Melanocyte of skin (primary cell): ENCODE results near the gene STX1B. TPM values are rescaled to one million over a fixed set of nuclear protein-coding genes. Genes with fewer than 3 reads are reported as not detected.

ENCODE experiments used
- small RNA-seq, 2 donors: library from RNA; depleted of rRNA; stranded (forward); fragments of <200 nt; gene quantifications; one replicate each; pipeline ENCODE3, GENCODE V24; 2012
- total RNA-seq, 2 donors: library from RNA; depleted of rRNA; stranded (reverse); fragments of >200 nt; gene quantifications; 2 replicates each; pipeline ENCODE4 v1.2.3, GENCODE V29; 2012

Gene STX1B
- total RNA-seq, result 1 to 10 TPM in 1 of 2 donors, under 1 TPM in 1; 0.67 to 3.1 TPM

DNA sequence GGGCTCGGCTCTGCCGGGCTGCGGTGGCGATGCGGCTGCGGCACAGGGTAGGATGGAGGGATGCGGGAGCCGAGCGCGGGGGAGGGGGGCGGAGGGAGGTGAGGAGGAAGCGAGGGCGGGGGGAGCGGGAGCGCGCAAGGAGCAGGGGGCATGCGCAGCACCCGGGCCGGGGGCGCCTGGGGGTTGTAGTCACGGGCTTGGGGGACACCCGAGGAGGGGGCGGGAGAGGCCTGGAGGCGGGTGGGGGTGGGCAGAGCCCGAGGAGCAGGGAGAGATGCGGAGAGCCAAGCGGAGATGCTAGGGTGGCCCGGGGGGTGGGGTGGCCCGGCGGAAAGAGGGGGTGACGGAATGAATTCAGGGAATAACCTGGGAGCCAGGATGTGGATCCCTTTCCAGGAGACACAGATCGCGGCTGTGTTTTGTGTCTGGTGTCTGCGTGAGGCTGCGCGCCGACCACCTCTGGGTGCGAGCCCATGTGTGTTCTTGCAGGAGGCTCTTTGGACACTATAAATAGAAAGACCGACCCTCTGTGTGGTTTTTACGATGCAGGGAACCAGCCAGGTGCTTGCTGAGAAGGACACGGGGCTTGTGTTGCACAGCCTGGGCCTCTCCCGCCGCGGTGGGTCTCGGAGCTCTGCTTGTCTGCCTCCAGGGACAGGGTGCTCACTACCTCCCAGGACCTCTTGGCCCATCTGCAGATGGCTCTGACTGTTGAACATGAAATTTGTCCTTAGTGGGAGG, at the start of gene STX1B:
Gene STX1B (minus strand): TSS at position 54 of the 741 bp plus-strand sequence. CDS start 242 bp downstream, outside the sequence.

GRCh38 chr16:31032736-31033708, 22.6 kb upstream of the STX1B start, which contains the start of gene STX4:
Gene STX4, plus strand, starts transcription at chr16:31033558. Its CDS starts 248 bp downstream, at chr16:31033806.

GRCh38 chr16:30984669-30985400, 25.6 kb downstream of the STX1B start, which contains the start of gene HSD3B7:
Gene HSD3B7, plus strand, starts transcription at chr16:30985207. Its CDS starts 452 bp downstream, at chr16:30985659.

DNA sequence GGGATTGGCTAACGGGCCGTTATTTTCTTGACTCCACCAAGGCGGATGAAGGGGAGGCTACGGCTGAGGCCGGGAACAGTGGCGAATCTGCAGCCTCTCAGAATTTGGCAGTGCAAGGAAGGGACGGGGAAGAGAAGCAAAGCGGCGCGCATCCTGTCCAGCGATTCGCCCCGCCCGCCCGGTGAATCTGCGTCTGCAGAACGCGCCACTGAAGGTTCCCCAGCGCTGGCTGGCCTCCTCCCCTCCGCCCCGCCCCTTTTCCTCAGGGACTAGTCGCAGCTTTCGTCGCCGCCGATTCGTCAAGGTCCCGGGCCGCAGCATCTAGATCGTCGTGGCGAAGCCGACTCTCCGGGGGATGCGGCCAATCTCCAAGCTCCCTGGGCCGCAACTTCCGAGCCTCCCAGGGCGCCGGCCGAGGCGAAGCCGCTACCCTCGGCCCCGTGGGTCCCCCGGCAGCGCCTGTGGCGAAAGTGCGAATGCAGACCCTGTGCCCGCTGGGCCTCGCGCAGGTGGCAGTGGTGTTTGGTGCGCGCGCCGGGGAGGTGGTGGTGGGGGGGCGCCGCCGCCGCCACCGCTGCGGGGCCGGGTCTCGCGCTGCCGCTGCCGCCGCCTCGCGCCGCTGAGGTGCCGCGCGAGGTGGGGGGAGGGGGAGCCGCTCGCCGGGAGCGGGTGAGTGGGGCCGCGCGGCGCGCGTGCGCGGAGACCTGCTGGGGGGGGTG, 52.8 kb downstream of the STX1B start, which contains the start of gene SETD1A:
Gene SETD1A (plus strand): TSS at position 299 of the 719 bp plus-strand sequence. CDS start 978 bp downstream, outside the sequence.

DNA sequence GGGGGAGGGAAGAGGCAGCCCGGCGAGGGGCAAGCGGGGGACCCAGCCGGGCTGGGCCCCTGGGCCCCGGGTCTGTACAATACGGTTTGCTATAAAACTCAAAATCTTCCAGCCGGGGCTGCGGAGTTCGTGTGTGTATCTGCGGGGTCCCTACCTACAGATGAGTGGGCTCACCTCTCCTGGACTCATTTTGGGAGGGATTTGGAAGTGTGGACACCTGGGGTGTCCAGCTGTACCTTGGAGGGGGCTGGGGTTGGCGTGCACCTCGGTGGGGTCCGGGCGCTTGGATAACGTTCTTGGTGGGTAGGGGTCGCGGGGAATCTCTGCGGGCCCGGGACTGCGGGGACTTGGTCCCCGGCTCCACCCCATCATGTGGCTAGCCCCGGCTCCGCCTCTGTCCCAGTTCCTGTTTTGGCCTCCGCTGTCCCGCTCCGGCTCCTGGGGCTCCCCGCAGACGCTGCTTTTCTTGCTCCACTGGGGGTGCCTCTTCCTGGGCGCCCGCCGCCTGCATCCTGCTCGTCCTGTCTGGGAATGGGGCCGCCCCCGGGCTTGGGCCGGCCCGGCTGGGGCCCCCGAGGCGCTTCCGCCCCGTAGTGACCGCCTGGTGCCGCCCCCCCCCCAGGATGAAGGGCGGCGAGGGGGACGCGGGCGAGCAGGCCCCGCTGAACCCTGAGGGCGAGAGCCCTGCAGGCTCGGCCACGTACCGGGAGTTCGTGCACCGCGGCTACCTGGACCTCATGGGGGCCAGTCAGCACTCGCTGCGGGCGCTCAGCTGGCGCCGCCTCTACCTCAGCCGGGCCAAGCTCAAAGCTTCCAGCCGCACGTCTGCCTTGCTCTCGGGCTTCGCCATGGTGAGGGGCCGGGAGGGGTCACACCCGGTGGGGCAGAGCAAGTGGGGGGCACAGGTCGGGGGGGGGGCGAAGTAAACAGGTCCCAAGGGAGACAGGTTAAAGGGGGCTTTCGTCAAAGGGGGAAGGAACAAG, 61.5 kb downstream of the STX1B start, which contains the start of gene ORAI3:
Gene ORAI3 (plus strand): TSS at position 402 of the 983 bp plus-strand sequence. CDS start 222 bp downstream, at position 624.

Small RNAs within 50 kb of the gene (small RNA-seq; reads per million reads assigned to genes)
- 0 to 0.17 reads per million in 2 donors for gene AC135048.1

Other genes with a start within 250 kb of the STX1B start
- gene CFAP119, start 248.6 kb downstream of the STX1B start, total RNA-seq, result 1 to 10 TPM; 2.1 to 4.3 TPM
- 10 to 100 TPM; 73.9 to 76.4 TPM for gene RNF40, start 248.3 kb downstream of the STX1B start, total RNA-seq
- 10 to 100 TPM; 10.3 to 13.4 TPM for gene ZNF629, start 223.4 kb downstream of the STX1B start, total RNA-seq
- 10 to 100 TPM; 12.7 to 25.3 TPM for gene BCL7C, start 116.6 kb downstream of the STX1B start, total RNA-seq
- gene CTF1, start 114.0 kb downstream of the STX1B start, total RNA-seq, result under 1 TPM; 0.34 to 0.67 TPM
- gene FBXL19, start 87.1 kb downstream of the STX1B start, total RNA-seq, result 10 to 100 TPM; 13.4 to 15.0 TPM
- 10 to 100 TPM; 29.3 to 35.4 TPM for gene ORAI3, start 61.6 kb downstream of the STX1B start, total RNA-seq
- gene SETD1A, start 52.9 kb downstream of the STX1B start, total RNA-seq, result 1 to 10 TPM; 3.8 to 9.7 TPM
- 10 to 100 TPM; 13.0 to 20.3 TPM for gene HSD3B7, start 25.4 kb downstream of the STX1B start, total RNA-seq
- gene STX4, start 22.9 kb upstream of the STX1B start, total RNA-seq, result 10 to 100 TPM; 13.0 to 17.2 TPM
- 10 to 100 TPM in 1 of 2 donors, 1 to 10 TPM in 1; 8.6 to 14.0 TPM for gene ZNF668, start 63.6 kb upstream of the STX1B start, total RNA-seq
- 10 to 100 TPM; 14.1 to 17.6 TPM for gene ZNF646, start 63.8 kb upstream of the STX1B start, total RNA-seq
- gene PRSS53, start 78.3 kb upstream of the STX1B start, total RNA-seq, result 1 to 10 TPM in 1 of 2 donors, under 1 TPM in 1; 0.67 to 1.0 TPM
- 10 to 100 TPM; 78.9 to 87.1 TPM for gene VKORC1, start 84.2 kb upstream of the STX1B start, total RNA-seq
- 10 to 100 TPM; 42.6 to 43.7 TPM for gene BCKDK, start 97.7 kb upstream of the STX1B start, total RNA-seq
- gene KAT8, start 107.0 kb upstream of the STX1B start, total RNA-seq, result 10 to 100 TPM; 25.8 to 31.6 TPM
- gene PRSS8, start 125.1 kb upstream of the STX1B start, total RNA-seq, result under 1 TPM in 1 of 2 donors, not detected in 1; under 0.01 TPM
- under 1 TPM; 0.33 to 0.69 TPM for gene PRSS36, start 139.4 kb upstream of the STX1B start, total RNA-seq
- 10 to 100 TPM; 45.4 to 51.0 TPM for gene FUS, start 169.5 kb upstream of the STX1B start, total RNA-seq
- gene PYCARD, start 192.1 kb upstream of the STX1B start, total RNA-seq, result 100 to 1,000 TPM; 195 to 298 TPM
- gene TRIM72, start 203.5 kb upstream of the STX1B start, total RNA-seq, result under 1 TPM; under 0.01 TPM
- not detected for gene PYDC1, start 206.5 kb upstream of the STX1B start, total RNA-seq
- gene ITGAM, start 249.3 kb upstream of the STX1B start, total RNA-seq, result 1 to 10 TPM in 1 of 2 donors, under 1 TPM in 1; under 0.01 to 1.0 TPM